ENCODE results near the gene ADD1.

The ADD1 gene

GRCh38 chr4:2852481-2852921, 8.9 kb downstream of the ADD1 start:
- peak overlapping the region; percentile 66 to 73 for H3K4me3 Mint-ChIP-seq
- no peaks in the 10 kb centered on the region for H3K9me3 Mint-ChIP-seq
- no peaks in the 10 kb centered on the region for H3K27me3 Mint-ChIP-seq
- DNase-seq (no peak), ATAC-seq (peak; percentile 63)
- peak overlapping the region in 1 of 2 donors; percentile 61 for H3K27ac Mint-ChIP-seq
- H3K4me1 Mint-ChIP-seq, result peaks cover 90% of the 10 kb centered on the region

GRCh38 chr4:2855584-2855983, 11.9 kb downstream of the ADD1 start:
- no peaks in the 10 kb centered on the region for H3K27me3 Mint-ChIP-seq
- no peak for DNase-seq
- no peak for ATAC-seq
- peak overlapping the region in 1 of 2 donors; percentile 81 for H3K27ac Mint-ChIP-seq
- H3K9me3 Mint-ChIP-seq, result no peaks in the 10 kb centered on the region
- H3K4me1 Mint-ChIP-seq, result peaks cover 87% of the 10 kb centered on the region
- H3K4me3 Mint-ChIP-seq, result no peak overlapping the region

- Mint-ChIP-seq H3K27ac (peak overlapping the region in 1 of 2 donors; percentile 76), H3K4me1 (peaks cover 87% of the 10 kb centered on the region), H3K4me3 (no peak overlapping the region), H3K27me3 (no peaks in the 10 kb centered on the region), H3K9me3 (no peaks in the 10 kb centered on the region)
- DNase-seq, result no peak
- ATAC-seq, result no peak
Measured at GRCh38 chr4:2856266-2856665, 12.6 kb downstream of the ADD1 start.

GRCh38 chr4:2857349-2857927, 13.8 kb downstream of the ADD1 start:
- Mint-ChIP-seq H3K9me3 (no peaks in the 10 kb centered on the region), H3K4me3 (no peak overlapping the region), H3K27ac (no peak overlapping the region), H3K4me1 (peaks cover 87% of the 10 kb centered on the region), H3K27me3 (no peaks in the 10 kb centered on the region)
- no peak for ATAC-seq
- no peak for DNase-seq

- Mint-ChIP-seq H3K4me3 (no peak overlapping the region), H3K4me1 (peaks cover 83% of the 10 kb centered on the region)
Measured at GRCh38 chr4:2858451-2859217, 15.0 kb downstream of the ADD1 start.

GRCh38 chr4:2859514-2859913, 15.9 kb downstream of the ADD1 start:
- no peak for ATAC-seq
- no peaks in the 10 kb centered on the region for H3K27me3 Mint-ChIP-seq
- H3K4me1 Mint-ChIP-seq, result peaks cover 76% of the 10 kb centered on the region

More at GRCh38 chr4:2858451-2859217, 15.0 kb downstream of the ADD1 start:
- no peaks in the 10 kb centered on the region for H3K9me3 Mint-ChIP-seq
- no peak overlapping the region for H3K27ac Mint-ChIP-seq
- no peak for ATAC-seq
- DNase-seq, result no peak
- H3K27me3 Mint-ChIP-seq, result no peaks in the 10 kb centered on the region

GRCh38 chr4:2860391-2861348, 17.0 kb downstream of the ADD1 start:
- peak overlapping the region in 1 of 2 donors; percentile 20 for H3K27ac Mint-ChIP-seq

More at GRCh38 chr4:2859514-2859913, 15.9 kb downstream of the ADD1 start:
- H3K9me3 Mint-ChIP-seq, result no peaks in the 10 kb centered on the region
- no peak for DNase-seq
- H3K27ac Mint-ChIP-seq, result peak overlapping the region in 1 of 2 donors; percentile 19
- no peak overlapping the region for H3K4me3 Mint-ChIP-seq

GRCh38 chr4:2861631-2862436, 18.2 kb downstream of the ADD1 start:
- Mint-ChIP-seq H3K4me1 (peaks cover 79% of the 10 kb centered on the region), H3K9me3 (no peaks in the 10 kb centered on the region), H3K4me3 (no peak overlapping the region), H3K27me3 (no peaks in the 10 kb centered on the region), H3K27ac (no peak overlapping the region)
- ATAC-seq (no peak), DNase-seq (no peak)

More at GRCh38 chr4:2860391-2861348, 17.0 kb downstream of the ADD1 start:
- peak overlapping the region in 1 of 2 donors; percentile 13 for H3K4me3 Mint-ChIP-seq
- no peak for ATAC-seq
- H3K9me3 Mint-ChIP-seq, result no peaks in the 10 kb centered on the region
- H3K27me3 Mint-ChIP-seq, result no peaks in the 10 kb centered on the region
- no peak for DNase-seq
- peaks cover 76% of the 10 kb centered on the region for H3K4me1 Mint-ChIP-seq

GRCh38 chr4:2862528-2862927, 18.9 kb downstream of the ADD1 start:
- ATAC-seq, result no peak

GRCh38 chr4:2863649-2864048, 20.0 kb downstream of the ADD1 start:
- Mint-ChIP-seq H3K4me1 (peaks cover 78% of the 10 kb centered on the region), H3K9me3 (no peaks in the 10 kb centered on the region), H3K27ac (no peak overlapping the region), H3K27me3 (no peaks in the 10 kb centered on the region), H3K4me3 (no peak overlapping the region)
- DNase-seq (no peak), ATAC-seq (no peak)

More at GRCh38 chr4:2862528-2862927, 18.9 kb downstream of the ADD1 start:
- no peak for DNase-seq
- no peaks in the 10 kb centered on the region for H3K9me3 Mint-ChIP-seq
- H3K27ac Mint-ChIP-seq, result no peak overlapping the region
- no peak overlapping the region for H3K4me3 Mint-ChIP-seq
- H3K4me1 Mint-ChIP-seq, result peaks cover 82% of the 10 kb centered on the region
- no peaks in the 10 kb centered on the region for H3K27me3 Mint-ChIP-seq

- Mint-ChIP-seq H3K27me3 (no peaks in the 10 kb centered on the region), H3K27ac (peak overlapping the region in 1 of 2 donors; percentile 2), H3K4me1 (peaks cover 81% of the 10 kb centered on the region), H3K4me3 (no peak overlapping the region), H3K9me3 (no peaks in the 10 kb centered on the region)
- no peak for DNase-seq
- no peak for ATAC-seq
Measured at GRCh38 chr4:2865196-2865780, 21.6 kb downstream of the ADD1 start.

- Mint-ChIP-seq H3K4me1 (peaks cover 81% of the 10 kb centered on the region), H3K9me3 (no peaks in the 10 kb centered on the region), H3K4me3 (no peak overlapping the region), H3K27ac (peak overlapping the region in 1 of 2 donors; percentile 51), H3K27me3 (no peaks in the 10 kb centered on the region)
- DNase-seq (no peak), ATAC-seq (no peak)
Measured at GRCh38 chr4:2866160-2866861, 22.7 kb downstream of the ADD1 start.

- Mint-ChIP-seq H3K4me1 (peaks cover 81% of the 10 kb centered on the region), H3K27ac (no peak overlapping the region), H3K27me3 (no peaks in the 10 kb centered on the region), H3K9me3 (no peaks in the 10 kb centered on the region), H3K4me3 (no peak overlapping the region)
- no peak for DNase-seq
- no peak for ATAC-seq
Measured at GRCh38 chr4:2866891-2867290, 23.2 kb downstream of the ADD1 start.

All from stimulated activated naive CD8-positive, alpha-beta T cell treated with anti-CD3 and anti-CD28 coated beads, Interleukin-15, amount 100 ng/mL, for 72 hours (primary cell).